ENCODE data around the gene ZFYVE28.

ZFYVE28 gene

GRCh38 chr4:2302387-2303119 lies 115.9 kb downstream of the ZFYVE28 start:
- TF ChIP-seq POLR2AphosphoS5 (IDR thresholded peaks at IDR 0.05; ENCODE audit: low read depth, low read length), result no peak
- no peak for TF ChIP-seq FOXP2 (optimal IDR thresholded peaks at IDR 0.05; ENCODE audit: borderline replicate concordance, extremely low read depth, extremely low read length, insufficient read depth)
- no peak for TF ChIP-seq SIN3A (IDR thresholded peaks at IDR 0.05; ENCODE audit: borderline replicate concordance, insufficient read depth, low read length)
- TF ChIP-seq, protein P1, sequence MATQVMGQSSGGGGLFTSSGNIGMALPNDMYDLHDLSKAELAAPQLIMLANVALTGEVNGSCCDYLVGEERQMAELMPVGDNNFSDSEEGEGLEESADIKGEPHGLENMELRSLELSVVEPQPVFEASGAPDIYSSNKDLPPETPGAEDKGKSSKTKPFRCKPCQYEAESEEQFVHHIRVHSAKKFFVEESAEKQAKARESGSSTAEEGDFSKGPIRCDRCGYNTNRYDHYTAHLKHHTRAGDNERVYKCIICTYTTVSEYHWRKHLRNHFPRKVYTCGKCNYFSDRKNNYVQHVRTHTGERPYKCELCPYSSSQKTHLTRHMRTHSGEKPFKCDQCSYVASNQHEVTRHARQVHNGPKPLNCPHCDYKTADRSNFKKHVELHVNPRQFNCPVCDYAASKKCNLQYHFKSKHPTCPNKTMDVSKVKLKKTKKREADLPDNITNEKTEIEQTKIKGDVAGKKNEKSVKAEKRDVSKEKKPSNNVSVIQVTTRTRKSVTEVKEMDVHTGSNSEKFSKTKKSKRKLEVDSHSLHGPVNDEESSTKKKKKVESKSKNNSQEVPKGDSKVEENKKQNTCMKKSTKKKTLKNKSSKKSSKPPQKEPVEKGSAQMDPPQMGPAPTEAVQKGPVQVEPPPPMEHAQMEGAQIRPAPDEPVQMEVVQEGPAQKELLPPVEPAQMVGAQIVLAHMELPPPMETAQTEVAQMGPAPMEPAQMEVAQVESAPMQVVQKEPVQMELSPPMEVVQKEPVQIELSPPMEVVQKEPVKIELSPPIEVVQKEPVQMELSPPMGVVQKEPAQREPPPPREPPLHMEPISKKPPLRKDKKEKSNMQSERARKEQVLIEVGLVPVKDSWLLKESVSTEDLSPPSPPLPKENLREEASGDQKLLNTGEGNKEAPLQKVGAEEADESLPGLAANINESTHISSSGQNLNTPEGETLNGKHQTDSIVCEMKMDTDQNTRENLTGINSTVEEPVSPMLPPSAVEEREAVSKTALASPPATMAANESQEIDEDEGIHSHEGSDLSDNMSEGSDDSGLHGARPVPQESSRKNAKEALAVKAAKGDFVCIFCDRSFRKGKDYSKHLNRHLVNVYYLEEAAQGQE (IDR thresholded peaks at IDR 0.05; ENCODE audit: insufficient read depth in 1 of 2, low read depth in 2 of 2, low read length in 2 of 2), result no peak
- TF ChIP-seq TAF1 (IDR thresholded peaks at IDR 0.05; ENCODE audit: borderline replicate concordance, insufficient read depth, low read length), result no peak

GRCh38 chr4:2301806-2302205 lies 116.6 kb downstream of the ZFYVE28 start:
- TF ChIP-seq TAF1 (IDR thresholded peaks at IDR 0.05; ENCODE audit: borderline replicate concordance, insufficient read depth, low read length) (no peak), POLR2AphosphoS5 (IDR thresholded peaks at IDR 0.05; ENCODE audit: low read depth, low read length) (no peak), FOXP2 (optimal IDR thresholded peaks at IDR 0.05; ENCODE audit: borderline replicate concordance, extremely low read depth, extremely low read length, insufficient read depth) (no peak), SIN3A (IDR thresholded peaks at IDR 0.05; ENCODE audit: borderline replicate concordance, insufficient read depth, low read length) (no peak)
- TF ChIP-seq, protein P1 (IDR thresholded peaks at IDR 0.05; ENCODE audit: insufficient read depth in 1 of 2, low read depth in 2 of 2, low read length in 2 of 2), result no peak

- TF ChIP-seq POLR2AphosphoS5 (IDR thresholded peaks at IDR 0.05; ENCODE audit: low read depth, low read length), result no peak
- TF ChIP-seq FOXP2 (optimal IDR thresholded peaks at IDR 0.05; ENCODE audit: borderline replicate concordance, extremely low read depth, extremely low read length, insufficient read depth), result no peak
- no peak for TF ChIP-seq SIN3A (IDR thresholded peaks at IDR 0.05; ENCODE audit: borderline replicate concordance, insufficient read depth, low read length)
- no peak for TF ChIP-seq TAF1 (IDR thresholded peaks at IDR 0.05; ENCODE audit: borderline replicate concordance, insufficient read depth, low read length)
- TF ChIP-seq, protein P1 (IDR thresholded peaks at IDR 0.05; ENCODE audit: insufficient read depth in 1 of 2, low read depth in 2 of 2, low read length in 2 of 2), result no peak
Measured at GRCh38 chr4:2301225-2301642, 117.2 kb downstream of the ZFYVE28 start.

DNA sequence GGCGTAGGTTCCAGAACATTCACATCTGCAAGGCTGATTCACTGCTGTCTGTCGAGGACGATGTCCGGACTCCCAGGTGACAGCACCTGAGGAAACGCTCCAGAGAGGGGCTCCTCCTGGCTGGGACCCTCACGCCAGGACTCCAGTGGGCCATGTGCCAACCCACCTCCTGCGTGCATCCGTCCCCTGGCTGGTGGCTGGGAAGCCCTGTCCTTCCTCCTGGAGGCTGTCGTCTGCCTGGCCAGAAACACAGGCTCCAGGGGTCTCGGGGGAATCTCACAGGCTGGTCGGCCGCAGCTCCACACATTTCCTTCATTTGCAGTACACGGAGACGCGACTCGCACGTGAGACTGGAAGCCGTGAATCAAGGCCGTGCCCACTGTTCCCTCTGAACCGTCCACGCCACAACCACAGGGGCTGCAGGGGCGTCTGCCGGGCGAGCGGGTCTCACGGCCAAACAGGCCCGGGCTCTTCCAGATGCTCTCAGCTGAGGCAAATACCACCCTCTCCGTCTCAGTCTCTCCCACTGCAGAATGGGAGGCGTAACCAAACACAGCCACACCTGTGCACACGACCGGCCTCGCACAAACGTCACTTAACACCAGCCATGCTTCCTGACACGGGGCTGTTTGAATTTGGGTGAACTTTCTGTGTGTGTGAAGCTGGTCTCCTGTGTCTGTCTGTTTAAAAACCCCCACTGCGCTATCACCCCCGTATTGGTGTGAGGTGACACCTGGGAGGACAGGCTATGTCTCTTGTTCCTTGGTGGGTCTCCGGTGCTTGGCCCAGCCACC lies 117.8 kb downstream of the ZFYVE28 start:
- no peak for TF ChIP-seq TAF1 (IDR thresholded peaks at IDR 0.05; ENCODE audit: borderline replicate concordance, insufficient read depth, low read length)
- no peak for TF ChIP-seq SIN3A (IDR thresholded peaks at IDR 0.05; ENCODE audit: borderline replicate concordance, insufficient read depth, low read length)
- TF ChIP-seq FOXP2 (optimal IDR thresholded peaks at IDR 0.05; ENCODE audit: borderline replicate concordance, extremely low read depth, extremely low read length, insufficient read depth), result no peak
- TF ChIP-seq, protein P1 (IDR thresholded peaks at IDR 0.05; ENCODE audit: insufficient read depth in 1 of 2, low read depth in 2 of 2, low read length in 2 of 2), result no peak
- no peak for TF ChIP-seq POLR2AphosphoS5 (IDR thresholded peaks at IDR 0.05; ENCODE audit: low read depth, low read length)
